ENCODE data around the gene MFAP3.
"Not testable (repeated sequence)": the region's sequence is repeated elsewhere in the genome, so short reads cannot be mapped to it uniquely, and the experiment has no call there.

Gene MFAP3

GRCh38 chr5:154055201-154055600 lies 16.4 kb downstream of the MFAP3 start:
- no peak for DNase-seq

- no peak for DNase-seq
Measured at GRCh38 chr5:154058055-154059038, 19.6 kb downstream of the MFAP3 start.

- no peak for DNase-seq
Measured at GRCh38 chr5:154059039-154059430, 20.3 kb downstream of the MFAP3 start.

- no peak for DNase-seq
Measured at GRCh38 chr5:154059583-154059982, 20.8 kb downstream of the MFAP3 start.

- DNase-seq = no peak
Measured at GRCh38 chr5:154060606-154061005, 21.8 kb downstream of the MFAP3 start.

GRCh38 chr5:154063372-154063771 lies 24.6 kb downstream of the MFAP3 start:
- DNase-seq = no peak

GRCh38 chr5:154065971-154066370 lies 27.2 kb downstream of the MFAP3 start:
- DNase-seq = no peak

- not testable (repeated sequence) for DNase-seq
Measured at GRCh38 chr5:154069854-154070253, 31.1 kb downstream of the MFAP3 start.

GRCh38 chr5:154071799-154072413 lies 33.1 kb downstream of the MFAP3 start:
- no peak for DNase-seq

GRCh38 chr5:154072414-154073171 lies 33.8 kb downstream of the MFAP3 start:
- peak; percentile 84 for DNase-seq

GRCh38 chr5:154076240-154076922 lies 37.6 kb downstream of the MFAP3 start:
- DNase-seq = no peak

- no peak for DNase-seq
Measured at GRCh38 chr5:154077696-154078095, 38.9 kb downstream of the MFAP3 start.

GRCh38 chr5:154078272-154078671 lies 39.5 kb downstream of the MFAP3 start:
- DNase-seq = no peak

GRCh38 chr5:154081246-154081645 lies 42.5 kb downstream of the MFAP3 start:
- DNase-seq = no peak

GRCh38 chr5:154084062-154084639 lies 45.4 kb downstream of the MFAP3 start:
- no peak for DNase-seq

- no peak for DNase-seq
Measured at GRCh38 chr5:154086146-154086545, 47.4 kb downstream of the MFAP3 start.

GRCh38 chr5:154086641-154087040 lies 47.9 kb downstream of the MFAP3 start:
- DNase-seq = no peak

GRCh38 chr5:154087260-154087659 lies 48.5 kb downstream of the MFAP3 start:
- DNase-seq = no peak

- DNase-seq = no peak
Measured at GRCh38 chr5:154088801-154089200, 50.0 kb downstream of the MFAP3 start.

- no peak for DNase-seq
Measured at GRCh38 chr5:154090656-154091055, 51.9 kb downstream of the MFAP3 start.

- no peak for DNase-seq
Measured at GRCh38 chr5:154092356-154093141, 53.8 kb downstream of the MFAP3 start.

- DNase-seq = no peak
Measured at GRCh38 chr5:154093142-154093532, 54.4 kb downstream of the MFAP3 start.

All from CD4-positive, alpha-beta T cell treated with Interleukin-17A for 1 hour (primary cell).